HepG2 (cell line): ENCODE data around the gene BICDL2. TPM values are rescaled to one million over a fixed set of nuclear protein-coding genes. Genes with fewer than 3 reads are reported as not detected.

Experiments used
- ATAC-seq: fragments of 200-7000 bp; cut with Tn5 transposase; 3 replicates; pipeline ENCODE4 v1.9.1; 2020; ENCODE audit warnings: mild to moderate bottlenecking, moderate library complexity
- BruUV-seq: library from RNA; stranded (reverse); fragments of 400-500 nt; replicated peaks from 2 replicates; lab custom pipeline; 2021; lab: Mats Ljungman, UMichigan
- CTCF ChIA-PET: fragments of 300-600 bp; formaldehyde crosslinking; extraction: SDS; loops from one replicate; lab custom pipeline; 2021; ENCODE audit warnings: low total read pairs, inconsistent platforms, low intra/inter-chr PET ratio; lab: Yijun Ruan, JAX
- POLR2A ChIA-PET: fragments of 350-600 bp; sonication (Branson Sonifier 250); formaldehyde crosslinking; loops from one replicate; lab custom pipeline; 2020; ENCODE audit warnings: antibody characterized with exemption, inconsistent platforms; lab: Yijun Ruan, JAX
- DNase-seq: peaks from one replicate; pipeline ENCODE4 v3.0.0-alpha.2; 2015; ENCODE audit warnings: low spot score
- FAIRE-seq: peaks from 3 replicates; lab custom pipeline; 2011; peaks lifted over from hg19 to GRCh38; lab: Jason Lieb, UNC
- H2AFZ ChIP-seq: one replicate; pipeline ENCODE4 v1.6.1; 2011; ENCODE audit warnings: low read length, inconsistent platforms
- H3K27ac ChIP-seq: fragments of 300-600 bp; 3 replicates; pipeline ENCODE4 v1.8.0; 2011; ENCODE audit warnings: mixed run types, mild to moderate bottlenecking, mixed read lengths, low read length, inconsistent platforms; ENCODE audit not compliant: insufficient read depth; ENCODE audit errors: extremely low read length
- H3K27me3 ChIP-seq, 2 experiments: fragments of 200-600 bp in 1 of 2; 2 replicates in 1 of 2; 3 replicates in 1 of 2; pipeline versions ENCODE4 v1.6.0 to v1.8.0; 2011; ENCODE audit warnings: low read length in 2 of 2, mild to moderate bottlenecking in 2 of 2, moderate library complexity in 2 of 2, inconsistent platforms in 1 of 2; ENCODE audit not compliant: insufficient read depth in 2 of 2, control insufficient read depth in 1 of 2
- H3K36me3 ChIP-seq, 2 experiments: fragments of 200-600 bp in 1 of 2; replicated peaks in 1 of 2; 2 replicates in 1 of 2; 3 replicates in 1 of 2; pipeline versions ENCODE4 v1.5.1 to v1.8.0; 2011; ENCODE audit warnings: low read length in 2 of 2, inconsistent platforms in 1 of 2; ENCODE audit not compliant: insufficient read depth in 2 of 2, control insufficient read depth in 1 of 2
- H3K4me1 ChIP-seq: 2 replicates; pipeline ENCODE4 v1.5.1; 2012; ENCODE audit warnings: low read length, inconsistent platforms; ENCODE audit not compliant: insufficient read depth
- H3K4me2 ChIP-seq: 2 replicates; pipeline ENCODE4 v1.6.0; 2011; ENCODE audit warnings: low read depth, low read length, inconsistent platforms
- H3K4me3 ChIP-seq, 3 experiments: fragments of 200-600 bp in 1 of 3; sonication (generic), shearing (Covaris generic) in 1 of 3; replicated peaks in 1 of 3; 2 replicates each; pipeline ENCODE4 v1.5.1; 2011 to 2016; ENCODE audit warnings: low read length in 3 of 3, inconsistent platforms in 2 of 3, low read depth in 2 of 3, mild to moderate bottlenecking in 2 of 3, control low read depth in 1 of 3, mixed read lengths in 1 of 3; ENCODE audit not compliant: insufficient read depth in 1 of 3
- H3K79me2 ChIP-seq: one replicate; pipeline ENCODE4 v1.6.1; 2011; ENCODE audit warnings: low read length, inconsistent platforms; ENCODE audit not compliant: insufficient read depth
- H3K9ac ChIP-seq: 2 replicates; pipeline ENCODE4 v1.6.0; 2011; ENCODE audit warnings: mild to moderate bottlenecking, low read depth, low read length, inconsistent platforms; ENCODE audit not compliant: insufficient read depth
- H3K9me3 ChIP-seq: 2 replicates; pipeline ENCODE4 v1.5.1; 2012; ENCODE audit warnings: mild to moderate bottlenecking, low read length
- H4K20me1 ChIP-seq: 2 replicates; pipeline ENCODE4 v1.6.0; 2011; ENCODE audit warnings: inconsistent platforms, mild to moderate bottlenecking, low read length, moderate library complexity; ENCODE audit not compliant: insufficient read depth
- HNRNPK ChIP-seq: fragments of 200-400 bp; formaldehyde crosslinking; IDR thresholded peaks from 2 replicates; pipeline ENCODE4 v1.6.1; 2018; ENCODE audit warnings: low read length, low read depth, moderate library complexity, mild to moderate bottlenecking; ENCODE audit not compliant: poor library complexity, severe bottlenecking
- TBX3 ChIP-seq: fragments of 450-650 bp; IDR thresholded peaks from 2 replicates; pipeline ENCODE4 v1.6.1; 2017; ENCODE audit warnings: antibody characterized with exemption, mild to moderate bottlenecking, inconsistent platforms, borderline replicate concordance
- ZNF572 ChIP-seq: sonication (generic); formaldehyde crosslinking; IDR thresholded peaks from 2 replicates; pipeline ENCODE4 v1.5.1; 2020; ENCODE audit warnings: mild to moderate bottlenecking, missing genetic modification reagents
- WGBS: methylation state at CpG from one replicate; pipeline ENCODE4 v1.1.6; 2017; ENCODE audit warnings: low lambda C conversion rate; 5-methylcytosine and 5-hydroxymethylcytosine counted together
- in situ Hi-C: cut with HindIII; loops from 2 replicates; pipeline ENCODE4 v1.10.0; 2017; ENCODE audit warnings: low pct_unique_long_range_greater_than_20kb; ENCODE audit not compliant: extremely low pct_ligation_motif_present
- intact Hi-C: fragments of 100-400 bp; cut with micrococcal nuclease; formaldehyde crosslinking; loops from one replicate; pipeline ENCODE4 v1.10.0; 2022; ENCODE audit not compliant: unreplicated experiment
- polyA plus RNA-seq, 8 experiments: library from polyadenylated mRNA; depleted of rRNA in 3 of 8; stranded (reverse) in 7 of 8; unstranded in 1 of 8; fragments of >200 nt; fragmentation: Illumina TruSeq in 4 of 8; extraction: Trizol in 4 of 8; gene quantifications; 2 replicates each; pipeline versions ENCODE4 v1.2.1 to v1.2.3, GENCODE V29; 2011 to 2016; ENCODE audit warnings: low read depth in 4 of 8, missing spikeins in 1 of 8, mixed read lengths in 1 of 8; ENCODE audit not compliant: insufficient read depth in 1 of 8
- total RNA-seq, 5 experiments: library from RNA; depleted of rRNA; stranded (reverse); fragments of >200 nt; fragmentation: Illumina TruSeq; extraction: Trizol; gene quantifications; 2 replicates each; pipeline ENCODE4 v1.2.3, GENCODE V29; 2016; ENCODE audit warnings: low read depth in 1 of 5

The BICDL2 gene
- total and polyA plus RNA-seq, 2 of the 13 experiments (the other 11 are each of a cell fraction or from before 2014, with no cell fraction given): 0.12 TPM; not detected in 1

- no peaks in the 10 kb centered on the region for H3K79me2 ChIP-seq
- H3K9me3 ChIP-seq: no peaks in the 10 kb centered on the region
- H3K4me2 ChIP-seq: no peak overlapping the region
- WGBS: 84% methylated on average over 6 of the region's 6 CpGs
- no peaks in the 10 kb centered on the region for H3K27me3 ChIP-seq
- no peak overlapping the region for H2AFZ ChIP-seq
- ChIA-PET POLR2A (interaction anchor here (0.9 to 2.0 kb wide), 3 partner anchors 21 to 46 kb away, joined by 3 to 5 read pairs (median 4); partner anchors contain the start of genes HCFC1R1 and THOC6), CTCF (no interaction called here)
- no TSS peak for BruUV-seq
- no peak overlapping the region for H3K4me3 ChIP-seq
- no peaks in the 10 kb centered on the region for H3K36me3 ChIP-seq
- no peak for TF ChIP-seq TBX3
- TF ChIP-seq ZNF572: no peak
- FAIRE-seq: no peak
- in situ Hi-C loops (no loop called here), intact Hi-C loops (no loop called here)
- H4K20me1 ChIP-seq: no peaks in the 10 kb centered on the region
- no peak for ATAC-seq
- no peak overlapping the region for H3K27ac ChIP-seq
- H3K9ac ChIP-seq: no peak overlapping the region
- DNase-seq: no peak
- peaks cover 11% of the 10 kb centered on the region for H3K4me1 ChIP-seq
Measured at GRCh38 chr16:2999929-3000328, 36.8 kb downstream of the BICDL2 start.

GRCh38 chr16:2996298-2996697 lies 40.4 kb downstream of the BICDL2 start:
- Histone ChIP-seq H3K27ac (no peak overlapping the region), H3K36me3 (no peaks in the 10 kb centered on the region), H4K20me1 (no peaks in the 10 kb centered on the region), H3K4me1 (peaks cover 24% of the 10 kb centered on the region), H3K27me3 (peaks cover 0 to 3% of the 10 kb centered on the region in 2 experiments; a peak in 1 of 5 replicates), H3K4me2 (no peak overlapping the region), H3K9ac (no peak overlapping the region), H2AFZ (no peak overlapping the region), H3K79me2 (no peaks in the 10 kb centered on the region), H3K4me3 (no peak overlapping the region), H3K9me3 (no peaks in the 10 kb centered on the region)
- no TSS peak for BruUV-seq
- in situ Hi-C loops: no loop called here
- DNase-seq (no peak), ATAC-seq (no peak), FAIRE-seq (no peak)
- ChIA-PET CTCF (no interaction called here), POLR2A (no interaction called here)
- TF ChIP-seq HNRNPK: no peak
- 71% methylated on average over 11 of the region's 13 CpGs for WGBS
- intact Hi-C loops: no loop called here
